Testis (tissue), 2 donors: Measurements from ENCODE around the gene RPL22.

Source experiments
- POLR2A ChIP-seq: fragments of 450-650 bp; IDR thresholded peaks from one replicate; pipeline ENCODE4 v1.6.1; 2017; ENCODE audit warnings: antibody characterized with exemption, mild to moderate bottlenecking, moderate library complexity
- TF ChIP-seq, protein P1 (sequence below), 3 experiments: fragments of 450-650 bp in 2 of 3; fragments of 200-600 bp in 1 of 3; sonication (generic) in 1 of 3; IDR thresholded peaks; one replicate each; pipeline ENCODE4 v1.5.1; 2016 to 2019; ENCODE audit warnings: antibody characterized with exemption in 3 of 3, mild to moderate bottlenecking in 2 of 3, moderate library complexity in 1 of 3

DNA sequence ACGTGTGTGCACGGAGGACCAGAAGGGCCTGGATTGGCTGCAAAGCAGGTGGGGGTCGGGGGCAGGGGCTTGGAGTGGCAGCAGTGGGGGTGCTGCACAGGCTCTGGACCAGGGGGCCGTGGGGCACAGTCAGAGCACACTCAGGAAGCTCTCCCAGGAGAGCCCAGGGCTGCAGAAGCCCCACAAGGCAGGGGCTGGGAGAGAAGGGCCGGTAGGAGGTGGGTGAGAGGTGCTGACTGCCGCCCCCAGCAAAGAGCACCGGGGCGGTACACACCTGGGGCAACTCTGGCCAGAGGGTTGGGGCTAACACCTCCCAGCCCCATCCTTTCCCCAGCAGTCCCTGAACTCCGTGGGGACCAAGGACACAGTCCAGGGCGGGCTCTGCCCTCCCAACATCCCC, 33.2 kb downstream of the RPL22 start:
- TF ChIP-seq POLR2A: no peak
- TF ChIP-seq, protein P1, sequence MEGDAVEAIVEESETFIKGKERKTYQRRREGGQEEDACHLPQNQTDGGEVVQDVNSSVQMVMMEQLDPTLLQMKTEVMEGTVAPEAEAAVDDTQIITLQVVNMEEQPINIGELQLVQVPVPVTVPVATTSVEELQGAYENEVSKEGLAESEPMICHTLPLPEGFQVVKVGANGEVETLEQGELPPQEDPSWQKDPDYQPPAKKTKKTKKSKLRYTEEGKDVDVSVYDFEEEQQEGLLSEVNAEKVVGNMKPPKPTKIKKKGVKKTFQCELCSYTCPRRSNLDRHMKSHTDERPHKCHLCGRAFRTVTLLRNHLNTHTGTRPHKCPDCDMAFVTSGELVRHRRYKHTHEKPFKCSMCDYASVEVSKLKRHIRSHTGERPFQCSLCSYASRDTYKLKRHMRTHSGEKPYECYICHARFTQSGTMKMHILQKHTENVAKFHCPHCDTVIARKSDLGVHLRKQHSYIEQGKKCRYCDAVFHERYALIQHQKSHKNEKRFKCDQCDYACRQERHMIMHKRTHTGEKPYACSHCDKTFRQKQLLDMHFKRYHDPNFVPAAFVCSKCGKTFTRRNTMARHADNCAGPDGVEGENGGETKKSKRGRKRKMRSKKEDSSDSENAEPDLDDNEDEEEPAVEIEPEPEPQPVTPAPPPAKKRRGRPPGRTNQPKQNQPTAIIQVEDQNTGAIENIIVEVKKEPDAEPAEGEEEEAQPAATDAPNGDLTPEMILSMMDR (IDR thresholded peaks at IDR 0.05): no peak
